Thymus (tissue), 14 donors: Measurements from ENCODE around the gene TAF1A. TPM values are rescaled to one million over a fixed set of nuclear protein-coding genes. Genes with fewer than 3 reads are reported as not detected.

Source experiments
- DNase-seq, 9 donors: peaks; one replicate each; pipeline ENCODE4 v3.0.0-alpha.2; 2013; ENCODE audit warnings: low spot score in 9 of 9, low read depth in 6 of 9, missing footprints in 1 of 9
- H3K27ac ChIP-seq, 2 donors: one replicate each; pipeline ENCODE4 v1.5.1; 2013; ENCODE audit warnings: control low read depth in 1 of 2, low read depth in 1 of 2, low read length in 1 of 2, mild to moderate bottlenecking in 1 of 2, moderate library complexity in 1 of 2
- H3K27me3 ChIP-seq, 2 donors: one replicate each; pipeline ENCODE4 v1.5.1; 2013; ENCODE audit warnings: low read length in 1 of 2; ENCODE audit not compliant: control insufficient read depth in 2 of 2, insufficient read depth in 1 of 2
- H3K36me3 ChIP-seq, 2 donors: one replicate each; pipeline ENCODE4 v1.5.1; 2013; ENCODE audit warnings: low read length in 1 of 2, mild to moderate bottlenecking in 1 of 2, moderate library complexity in 1 of 2; ENCODE audit not compliant: control insufficient read depth in 2 of 2, insufficient read depth in 2 of 2
- H3K4me1 ChIP-seq, 2 donors: one replicate each; pipeline ENCODE4 v1.5.1; 2013; ENCODE audit warnings: low read length in 2 of 2; ENCODE audit not compliant: control insufficient read depth in 2 of 2, insufficient read depth in 2 of 2
- H3K4me3 ChIP-seq, 2 donors: one replicate each; pipeline ENCODE4 v1.5.1; 2013; ENCODE audit warnings: low read length in 2 of 2, control low read depth in 1 of 2, mild to moderate bottlenecking in 1 of 2
- H3K9me3 ChIP-seq, 2 donors: one replicate each; pipeline ENCODE4 v1.5.1; 2013; ENCODE audit warnings: low read length in 1 of 2, mild to moderate bottlenecking in 1 of 2; ENCODE audit not compliant: control insufficient read depth in 2 of 2, insufficient read depth in 1 of 2
- WGBS: extraction: QIAGEN DNeasy Blood & Tissue Kit; methylation state at CpG from one replicate; pipeline ENCODE4 v1.1.7; 2013; 5-methylcytosine and 5-hydroxymethylcytosine counted together
- long read RNA-seq, 10 donors: transcript quantifications; one replicate each; lab custom pipeline, GENCODE V29; 2026
- polyA plus RNA-seq: library from polyadenylated mRNA; stranded (reverse); fragments of 200-250 nt; gene quantifications from one replicate; pipeline ENCODE4 v1.2.3, GENCODE V29; 2013
- total RNA-seq: library from RNA; stranded (reverse); fragments of 120-200 nt; gene quantifications from one replicate; pipeline ENCODE4 v1.2.4, GENCODE V29; 2013
- donor health status: healthy.

TAF1A gene
- total RNA-seq (8.5 TPM), polyA plus RNA-seq (2.9 TPM)
- long read RNA-seq, donor 1: 0 reads
- long read RNA-seq, donor 2, partial matches to known transcripts: 0 of 1 reads
- long read RNA-seq, donor 2, other reads (novel, unspliced or antisense): 0 of 1 reads
- long read RNA-seq, donor 3, partial matches to known transcripts: 0 of 4 reads
- long read RNA-seq, donor 3, other reads (novel, unspliced or antisense): 0 of 4 reads
- long read RNA-seq, donor 4: 0 reads
- long read RNA-seq, donor 5, partial matches to known transcripts: 67 of 68 reads
- long read RNA-seq, donor 5, other reads (novel, unspliced or antisense): 0 of 68 reads
- long read RNA-seq, donor 6, partial matches to known transcripts: 0 of 1 reads
- long read RNA-seq, donor 6, other reads (novel, unspliced or antisense): 0 of 1 reads
- long read RNA-seq, donor 7, partial matches to known transcripts: 0 of 2 reads
- long read RNA-seq, donor 7, other reads (novel, unspliced or antisense): 0 of 2 reads
- long read RNA-seq, donor 8: 0 reads
- long read RNA-seq, donor 9, partial matches to known transcripts: 0 of 1 reads
- long read RNA-seq, donor 9, other reads (novel, unspliced or antisense): 0 of 1 reads
- long read RNA-seq, donor 10: 0 reads

GRCh38 chr1:222589462-222590302 lies at the start of gene TAF1A:
Gene TAF1A (minus strand): TSS chr1:222589933.
- H3K4me1 ChIP-seq: peaks cover 7 to 10% of the 10 kb centered on the region in 2 donors
- H3K4me3 ChIP-seq: peak within 1 kb of the TSS; percentile 79 to 97
- WGBS: under 1% methylated on average over 41 of the region's 41 CpGs
- peaks cover 3 to 10% of the 10 kb centered on the region in 2 donors for H3K36me3 ChIP-seq
- H3K27ac ChIP-seq: peak within 1 kb of the TSS; percentile 72 to 95
- DNase-seq: peak; percentile 62 to 91 (median 76)
- H3K27me3 ChIP-seq: peaks cover 0 to 3% of the 10 kb centered on the region in 2 donors
- no peaks in the 10 kb centered on the region for H3K9me3 ChIP-seq

- Histone ChIP-seq H3K4me1 (peaks cover 0 to 9% of the 10 kb centered on the region in 2 donors), H3K27ac (no peak overlapping the region), H3K4me3 (no peak overlapping the region), H3K36me3 (peaks cover 23 to 46% of the 10 kb centered on the region in 2 donors), H3K27me3 (no peaks in the 10 kb centered on the region), H3K9me3 (no peaks in the 10 kb centered on the region)
- WGBS: 59% methylated on average over 7 of the region's 7 CpGs
- DNase-seq: peak; percentile 66 to 94 (median 87)
Measured at GRCh38 chr1:222634180-222635013, 44.7 kb upstream of the TAF1A start.

DNA sequence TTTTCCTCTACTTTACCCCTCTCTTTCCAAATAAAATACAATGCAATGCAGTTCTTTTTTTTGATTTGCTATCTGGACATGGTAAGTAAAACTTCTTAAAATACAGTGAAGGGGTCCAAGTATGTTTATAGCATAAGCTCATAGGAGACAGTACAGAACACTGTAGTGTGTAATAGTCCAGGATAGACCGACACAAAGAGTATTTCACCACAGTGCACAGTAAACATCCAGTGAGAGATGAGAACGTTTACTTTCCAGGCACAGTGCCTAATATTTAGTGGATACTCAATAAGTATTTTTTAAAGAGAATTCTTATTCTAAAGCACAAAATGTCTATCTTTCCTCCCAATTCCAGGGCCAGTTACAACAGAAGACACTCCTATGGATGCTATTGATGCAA lies 43.0 kb upstream of the TAF1A start:
- H3K9me3 ChIP-seq: no peaks in the 10 kb centered on the region
- peaks cover 0 to 9% of the 10 kb centered on the region in 2 donors for H3K4me1 ChIP-seq
- H3K4me3 ChIP-seq: no peak overlapping the region
- no peak overlapping the region for H3K27ac ChIP-seq
- 94% methylated on average over 2 of the region's 2 CpGs for WGBS
- H3K36me3 ChIP-seq: peaks cover 27 to 62% of the 10 kb centered on the region in 2 donors
- H3K27me3 ChIP-seq: no peaks in the 10 kb centered on the region
- DNase-seq: no peak

- H3K9me3 ChIP-seq: no peaks in the 10 kb centered on the region
- H3K36me3 ChIP-seq: peaks cover 34 to 68% of the 10 kb centered on the region in 2 donors
- no peaks in the 10 kb centered on the region for H3K27me3 ChIP-seq
- DNase-seq: no peak
- WGBS: 98% methylated on average over 3 of the region's 3 CpGs
- no peak overlapping the region for H3K27ac ChIP-seq
- peaks cover 0 to 9% of the 10 kb centered on the region in 2 donors for H3K4me1 ChIP-seq
- H3K4me3 ChIP-seq: no peak overlapping the region
Measured at GRCh38 chr1:222631611-222632208, 42.0 kb upstream of the TAF1A start.

GRCh38 chr1:222629921-222630535 lies 40.3 kb upstream of the TAF1A start:
- Histone ChIP-seq H3K36me3 (peaks cover 36 to 63% of the 10 kb centered on the region in 2 donors), H3K27me3 (no peaks in the 10 kb centered on the region), H3K4me1 (peaks cover 0 to 9% of the 10 kb centered on the region in 2 donors), H3K4me3 (no peak overlapping the region), H3K27ac (no peak overlapping the region), H3K9me3 (no peaks in the 10 kb centered on the region)
- DNase-seq: no peak
- WGBS: 97% methylated on average over 7 of the region's 7 CpGs

GRCh38 chr1:222627232-222627631 lies 37.5 kb upstream of the TAF1A start:
- H3K27me3 ChIP-seq: no peaks in the 10 kb centered on the region
- no peaks in the 10 kb centered on the region for H3K9me3 ChIP-seq
- no peak overlapping the region for H3K27ac ChIP-seq
- no peak for DNase-seq
- WGBS: 96% methylated on average over 6 of the region's 6 CpGs
- no peaks in the 10 kb centered on the region for H3K4me1 ChIP-seq
- no peak overlapping the region for H3K4me3 ChIP-seq
- H3K36me3 ChIP-seq: peaks cover 26 to 58% of the 10 kb centered on the region in 2 donors

DNA sequence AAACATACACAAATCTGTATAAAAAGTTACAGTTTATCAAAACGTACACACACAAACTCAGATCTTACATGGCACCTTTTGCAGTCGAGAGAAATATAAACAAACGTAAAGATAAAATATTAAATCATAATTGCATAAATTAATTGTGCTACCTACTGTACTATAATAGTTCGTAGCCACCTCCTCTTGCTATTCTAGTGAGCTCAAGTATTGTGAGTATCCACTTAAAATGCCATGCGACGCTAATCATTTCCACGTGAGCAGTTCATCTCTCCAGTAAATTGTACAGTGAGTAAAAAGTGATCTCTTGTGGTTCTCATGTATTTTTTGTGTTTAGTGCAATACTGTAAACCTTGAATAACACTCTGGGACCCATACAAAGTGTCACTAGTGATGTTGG lies 34.5 kb upstream of the TAF1A start:
- H3K4me1 ChIP-seq: no peaks in the 10 kb centered on the region
- 98% methylated on average over 7 of the region's 7 CpGs for WGBS
- no peak overlapping the region for H3K27ac ChIP-seq
- H3K4me3 ChIP-seq: no peak overlapping the region
- H3K9me3 ChIP-seq: no peaks in the 10 kb centered on the region
- peaks cover 17 to 51% of the 10 kb centered on the region in 2 donors for H3K36me3 ChIP-seq
- H3K27me3 ChIP-seq: no peaks in the 10 kb centered on the region
- no peak for DNase-seq

GRCh38 chr1:222623458-222623857 lies 33.7 kb upstream of the TAF1A start:
- DNase-seq: no peak
- Histone ChIP-seq H3K27ac (no peak overlapping the region), H3K4me3 (no peak overlapping the region), H3K36me3 (peaks cover 14 to 43% of the 10 kb centered on the region in 2 donors), H3K9me3 (no peaks in the 10 kb centered on the region), H3K27me3 (peaks cover 0 to 6% of the 10 kb centered on the region in 2 donors), H3K4me1 (peaks cover 4 to 6% of the 10 kb centered on the region in 2 donors)
